NCI-H146 (cell line): ENCODE data around the gene VPS13A.
"Not testable (repeated sequence)": the region's sequence is repeated elsewhere in the genome, so short reads cannot be mapped to it uniquely, and the experiment has no call there.

ENCODE experiments used
- DNase-seq: peaks from one replicate; lab custom pipeline; 2025; lab: John Stamatoyannopoulos, UW

VPS13A gene

DNA sequence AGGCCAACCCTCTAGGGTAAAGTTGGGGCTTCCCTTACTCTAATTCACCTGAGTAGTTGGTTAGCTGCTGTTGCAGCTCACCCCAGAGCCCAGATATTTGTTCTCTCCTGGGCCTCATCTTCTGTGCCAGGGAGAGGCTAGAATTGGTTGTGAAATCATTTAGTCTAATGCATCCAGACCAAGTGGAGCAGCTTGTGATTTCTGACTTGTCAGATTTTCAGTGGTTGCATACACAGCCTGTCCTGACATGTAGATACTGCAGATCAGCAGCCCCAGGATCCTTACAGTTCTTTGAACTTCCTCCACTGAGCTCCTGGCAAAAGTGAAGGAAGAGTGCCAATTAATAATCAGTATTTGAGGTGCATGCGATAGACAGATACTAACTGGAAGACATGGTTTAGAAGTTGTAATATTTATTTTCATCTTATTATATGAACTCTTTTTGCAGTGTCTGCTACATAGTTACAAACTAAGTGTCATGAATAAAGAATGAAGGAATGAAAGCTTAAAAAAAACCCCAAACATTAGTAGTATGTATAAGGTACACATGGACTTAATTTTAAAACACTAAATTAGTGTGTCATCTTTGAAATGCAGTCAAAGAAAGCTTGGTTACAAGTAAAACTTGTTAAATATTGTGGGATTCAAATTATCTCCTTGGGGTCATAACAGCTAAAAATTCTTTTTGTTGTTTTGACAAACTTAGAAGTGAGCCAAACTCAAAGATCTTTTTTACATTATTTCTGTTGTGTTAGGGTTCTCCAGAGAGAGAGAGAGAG is 128.5 kb downstream of the VPS13A start:
- no peak for DNase-seq

DNA sequence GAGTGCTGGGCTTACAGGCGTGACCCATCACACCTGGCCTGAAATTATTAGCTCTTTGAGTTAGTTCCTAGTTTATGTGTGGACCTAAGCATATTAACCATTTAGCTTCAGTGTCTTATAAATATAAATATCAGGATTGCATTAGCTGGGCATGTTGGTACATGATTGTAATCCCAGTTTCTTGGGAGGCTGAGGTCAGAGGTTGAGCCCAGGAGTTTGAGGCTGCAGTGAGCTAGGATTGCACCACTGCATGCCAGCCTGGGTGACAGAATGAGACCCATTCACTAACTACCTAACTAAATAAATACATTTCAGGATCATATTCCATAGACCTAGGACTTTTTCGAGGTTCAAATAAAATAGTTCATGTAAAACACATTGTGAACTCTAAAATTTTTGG is 129.8 kb downstream of the VPS13A start:
- no peak for DNase-seq

DNA sequence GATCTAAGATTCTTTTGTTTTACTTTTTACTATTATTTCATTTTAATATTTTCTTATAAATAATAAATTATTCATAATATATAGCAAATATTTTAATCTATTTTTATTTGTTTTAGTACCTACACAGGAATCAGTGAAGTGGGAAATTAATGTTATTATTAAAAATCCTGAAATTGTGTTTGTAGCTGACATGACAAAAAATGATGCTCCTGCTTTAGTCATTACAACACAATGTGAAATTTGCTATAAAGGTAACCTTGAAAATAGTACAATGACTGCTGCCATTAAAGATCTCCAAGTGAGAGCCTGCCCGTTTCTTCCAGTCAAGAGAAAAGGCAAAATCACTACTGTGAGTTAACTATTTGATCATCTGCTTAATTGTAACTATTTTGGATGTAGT is 138.7 kb downstream of the VPS13A start:
- no peak for DNase-seq

GRCh38 chr9:77325058-77325457 is 147.7 kb downstream of the VPS13A start:
- no peak for DNase-seq

- no peak for DNase-seq
These were observed 150.8 kb downstream of the VPS13A start for GRCh38 chr9:77328102-77328501.

DNA sequence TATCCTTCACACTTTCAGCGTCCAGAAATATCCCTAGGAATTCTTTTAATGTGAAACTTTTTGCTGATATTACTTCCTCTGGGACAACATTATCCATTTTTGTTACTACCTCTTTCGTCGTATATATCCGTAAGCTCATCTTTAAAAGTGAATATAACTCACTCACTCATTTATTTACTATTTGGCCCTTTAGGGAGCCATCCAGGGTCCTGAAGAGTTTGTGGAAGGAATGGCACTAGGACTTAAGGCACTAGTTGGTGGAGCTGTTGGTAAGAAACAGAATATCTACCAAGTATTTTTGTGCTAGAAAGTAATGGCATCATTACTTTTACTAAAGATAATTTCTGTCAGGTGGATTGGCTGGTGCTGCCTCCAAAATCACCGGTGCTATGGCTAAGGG is 192.7 kb downstream of the VPS13A start:
- DNase-seq = no peak

GRCh38 chr9:77374266-77374665 is 196.9 kb downstream of the VPS13A start:
- no peak for DNase-seq

GRCh38 chr9:77375956-77376532 is 198.7 kb downstream of the VPS13A start:
- DNase-seq = no peak

GRCh38 chr9:77384406-77384805 is 207.1 kb downstream of the VPS13A start:
- DNase-seq = no peak

DNA sequence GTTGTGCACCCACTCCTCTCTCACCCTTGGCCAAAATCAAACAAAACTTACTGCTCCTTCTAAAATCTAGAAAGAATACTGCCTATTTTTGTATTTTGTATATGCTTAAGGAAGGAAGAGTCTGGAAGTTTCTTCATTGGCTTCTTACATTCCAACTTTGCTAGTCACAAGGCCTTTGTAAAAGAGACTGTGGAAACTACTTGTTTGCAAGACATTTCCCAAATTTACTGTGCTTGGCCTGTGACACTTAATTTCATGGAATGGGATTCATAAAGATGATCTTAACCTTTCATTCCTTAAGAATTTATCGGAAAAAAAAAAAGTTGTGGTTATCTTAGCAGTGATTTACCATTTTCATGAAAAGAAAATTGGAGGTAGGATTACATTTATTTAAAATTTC is 208.9 kb downstream of the VPS13A start:
- DNase-seq = no peak

- DNase-seq = no peak
These were observed 214.5 kb downstream of the VPS13A start for GRCh38 chr9:77391834-77392233.

- DNase-seq = no peak
These were observed 215.0 kb downstream of the VPS13A start for GRCh38 chr9:77392328-77392727.

DNA sequence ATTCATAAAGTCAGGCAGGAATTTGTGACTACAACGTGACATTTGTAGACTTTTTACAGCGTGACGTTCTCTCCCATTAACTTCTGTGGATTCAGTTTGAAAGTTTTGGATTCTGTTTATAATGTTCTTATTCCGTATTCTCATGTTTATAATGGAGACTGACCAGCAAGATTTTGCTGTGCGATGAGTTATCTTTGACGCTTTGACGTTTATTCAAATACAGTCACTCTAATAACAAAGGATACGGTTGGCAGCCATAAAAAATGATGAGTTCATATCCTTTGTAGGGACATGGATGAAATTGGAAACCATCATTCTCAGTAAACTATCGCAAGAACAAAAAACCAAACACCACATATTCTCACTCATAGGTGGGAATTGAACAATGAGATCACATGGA is 221.2 kb downstream of the VPS13A start:
- not testable (repeated sequence) for DNase-seq

GRCh38 chr9:77399964-77400363 is 222.6 kb downstream of the VPS13A start:
- DNase-seq = no peak

DNA sequence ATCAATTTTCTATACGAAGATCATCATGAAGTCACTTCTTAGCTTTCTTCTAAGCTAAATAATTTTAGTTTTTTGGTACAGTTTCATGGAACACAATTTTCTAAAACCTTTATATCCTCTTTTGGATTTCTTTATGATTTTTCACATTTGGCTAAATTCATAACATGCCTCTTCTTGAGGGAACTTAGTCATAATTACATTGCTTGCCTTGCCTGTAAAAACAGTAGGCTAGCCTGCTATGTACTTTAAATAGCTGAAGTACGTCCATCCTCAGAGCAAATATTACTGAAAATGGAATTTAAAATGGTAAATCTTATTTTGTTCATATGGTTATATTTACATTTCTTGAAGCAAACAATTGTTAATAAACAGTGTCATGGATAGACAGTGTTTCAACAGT is 225.0 kb downstream of the VPS13A start:
- no peak for DNase-seq

GRCh38 chr9:77403239-77403638 is 225.9 kb downstream of the VPS13A start:
- DNase-seq = no peak

- DNase-seq = not testable (repeated sequence)
These were observed 231.2 kb downstream of the VPS13A start for GRCh38 chr9:77408521-77408920.

DNA sequence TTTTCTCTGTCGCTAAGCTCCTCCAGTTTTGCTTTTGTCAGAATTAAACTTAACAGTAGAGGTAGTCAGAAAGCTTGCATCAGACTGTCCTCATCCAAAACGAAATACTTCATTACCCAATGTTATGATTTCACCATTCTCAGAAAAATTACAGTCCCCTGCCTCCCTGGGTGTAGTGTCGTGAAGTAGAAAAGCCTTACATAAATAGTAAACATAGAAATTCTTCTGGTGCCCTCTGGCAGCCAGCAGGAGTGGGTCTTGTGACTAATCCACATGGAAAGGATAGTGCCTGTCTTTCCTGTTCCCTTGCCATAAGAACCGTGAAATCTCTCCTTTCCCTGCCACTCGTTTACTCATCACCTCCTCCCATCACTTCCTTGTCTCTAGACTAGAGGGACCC is 240.2 kb downstream of the VPS13A start:
- DNase-seq = no peak

DNA sequence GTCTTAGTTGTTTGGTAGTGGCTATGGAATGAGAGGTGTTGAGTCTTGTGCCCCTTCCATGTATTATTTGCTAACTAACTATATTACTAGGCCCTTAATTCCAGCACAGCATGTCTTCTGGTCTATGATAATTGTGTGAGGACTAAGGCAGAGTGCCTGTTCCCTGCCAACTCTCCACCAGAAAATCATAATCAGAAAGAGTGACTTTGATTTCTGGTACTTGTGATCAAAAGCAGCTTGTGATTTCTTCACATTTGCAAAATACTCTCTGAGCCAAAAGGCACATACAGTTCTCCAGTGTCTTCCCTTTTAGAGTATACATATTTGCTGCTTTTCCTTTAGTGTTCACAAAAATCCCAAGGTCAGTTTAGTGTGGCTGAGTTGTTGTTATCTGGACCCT is 240.9 kb downstream of the VPS13A start:
- DNase-seq = no peak

DNA sequence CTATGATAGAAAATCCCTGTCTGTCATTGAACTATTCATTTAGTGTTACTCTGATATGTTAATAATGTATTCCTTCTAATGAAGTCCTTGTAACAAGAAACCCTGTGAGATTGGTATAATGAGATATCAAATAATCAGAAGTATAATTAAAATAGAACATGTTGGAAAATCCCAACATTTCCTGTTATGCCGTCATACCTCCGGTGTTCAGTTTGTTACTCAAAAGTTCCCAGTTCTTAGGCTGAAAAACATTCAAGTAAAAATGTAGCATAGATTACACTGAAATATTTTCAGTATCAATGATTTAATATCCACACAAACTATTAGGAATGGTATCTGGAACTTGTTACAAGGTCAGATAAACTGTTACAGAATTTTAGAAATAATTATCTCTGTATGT is 243.3 kb downstream of the VPS13A start:
- no peak for DNase-seq

- no peak for DNase-seq
These were observed 244.4 kb downstream of the VPS13A start for GRCh38 chr9:77421506-77422265.

- no peak for DNase-seq
These were observed 245.6 kb downstream of the VPS13A start for GRCh38 chr9:77422969-77423368.

- DNase-seq = no peak
These were observed 246.5 kb downstream of the VPS13A start for GRCh38 chr9:77423841-77424240.
